GM23338 (cell line): ENCODE data around the gene MAP3K5. TPM values are rescaled to one million over a fixed set of nuclear protein-coding genes. Genes with fewer than 3 reads are reported as not detected.

Experiments
- ATAC-seq: fragments of 200-7000 bp; cut with Tn5 transposase; 3 replicates; pipeline ENCODE4 v1.9.1; 2020
- DNase-seq: peaks from one replicate; pipeline ENCODE4 v3.0.0-alpha.2; 2015; ENCODE audit warnings: low spot score
- H2AFZ ChIP-seq: fragments of 200-600 bp; sonication (generic); 2 replicates; pipeline ENCODE4 v1.8.0; 2016; ENCODE audit warnings: antibody characterized with exemption, mild to moderate bottlenecking, moderate library complexity
- H3F3A ChIP-seq: fragments of 200-600 bp; sonication (generic); replicated peaks from 2 replicates; pipeline ENCODE4 v1.8.0; 2017; ENCODE audit warnings: antibody characterized with exemption, mixed run types, low read depth
- H3K27ac ChIP-seq: fragments of 200-600 bp; sonication (generic); 2 replicates; pipeline ENCODE4 v1.6.1; 2016; ENCODE audit warnings: low read depth
- H3K27me3 ChIP-seq: fragments of 200-600 bp; sonication (generic); 2 replicates; pipeline ENCODE4 v1.8.0; 2016; ENCODE audit warnings: mild to moderate bottlenecking, mixed run types, moderate library complexity; ENCODE audit not compliant: insufficient read depth
- H3K36me3 ChIP-seq: fragments of 200-600 bp; sonication (generic); 2 replicates; pipeline ENCODE4 v1.8.0; 2016; ENCODE audit warnings: mild to moderate bottlenecking; ENCODE audit not compliant: insufficient read depth
- H3K4me1 ChIP-seq: fragments of 200-600 bp; sonication (generic); 2 replicates; pipeline ENCODE4 v1.8.0; 2016; ENCODE audit warnings: mild to moderate bottlenecking, moderate library complexity; ENCODE audit not compliant: insufficient read depth
- H3K4me2 ChIP-seq: fragments of 200-600 bp; sonication (generic); 2 replicates; pipeline ENCODE4 v1.7.1; 2017; ENCODE audit warnings: mixed run types
- H3K4me3 ChIP-seq: fragments of 200-600 bp; sonication (generic); 2 replicates; pipeline ENCODE4 v1.6.1; 2016; ENCODE audit warnings: mixed run types
- H3K79me2 ChIP-seq: fragments of 200-600 bp; sonication (generic); replicated peaks from 2 replicates; pipeline ENCODE4 v1.8.0; 2017; ENCODE audit warnings: mild to moderate bottlenecking; ENCODE audit not compliant: insufficient read depth
- H3K9me2 ChIP-seq: fragments of 200-600 bp; sonication (generic); 2 replicates; pipeline ENCODE4 v1.8.0; 2017; ENCODE audit not compliant: insufficient read depth
- H4K20me1 ChIP-seq: fragments of 200-600 bp; sonication (generic); replicated peaks from 2 replicates; pipeline ENCODE4 v1.8.0; 2017; ENCODE audit warnings: mild to moderate bottlenecking; ENCODE audit not compliant: insufficient read depth
- H3K27ac Mint-ChIP-seq: 2 replicates; pipeline ENCODE4 v1.8.0; 2020; ENCODE audit warnings: inconsistent platforms, mild to moderate bottlenecking, moderate library complexity, mixed read lengths
- H3K27me3 Mint-ChIP-seq: 3 replicates; pipeline ENCODE4 v1.8.0; 2022; ENCODE audit warnings: low read depth, mild to moderate bottlenecking, moderate library complexity, mixed read lengths, inconsistent platforms; ENCODE audit not compliant: insufficient read depth, poor library complexity
- H3K36me3 Mint-ChIP-seq: 3 replicates; pipeline ENCODE4 v1.8.0; 2021; ENCODE audit warnings: low read depth, mild to moderate bottlenecking, inconsistent platforms, moderate library complexity, mixed read lengths
- H3K4me1 Mint-ChIP-seq: 3 replicates; pipeline ENCODE4 v1.8.0; 2020; ENCODE audit warnings: mild to moderate bottlenecking, inconsistent platforms, mixed read lengths
- H3K4me3 Mint-ChIP-seq: 3 replicates; pipeline ENCODE4 v1.8.0; 2021; ENCODE audit warnings: moderate library complexity, mild to moderate bottlenecking, inconsistent platforms, mixed read lengths
- H3K9me3 Mint-ChIP-seq: 3 replicates; pipeline ENCODE4 v1.8.0; 2020; ENCODE audit warnings: moderate library complexity, mild to moderate bottlenecking, inconsistent platforms, mixed read lengths
- CREB1 ChIP-seq: fragments of 250-450 bp; sonication (Bioruptor Pico); IDR thresholded peaks from 2 replicates; pipeline ENCODE4 v1.5.0; 2020; ENCODE audit warnings: low read depth, mild to moderate bottlenecking, moderate library complexity
- CTCF ChIP-seq, 2 experiments: fragments of 200-600 bp in 1 of 2; sonication (generic) in 1 of 2; conservative IDR thresholded peaks; 2 replicates each; pipeline versions ENCODE4 v1.5.1 to v1.6.1; 2016 to 2017; ENCODE audit warnings: antibody characterized with exemption in 2 of 2, low read depth in 2 of 2, mild to moderate bottlenecking in 2 of 2, moderate library complexity in 1 of 2
- EZH2 ChIP-seq: fragments of 200-600 bp; sonication (generic); IDR thresholded peaks from one replicate; pipeline ENCODE4 v1.8.0; 2017; ENCODE audit warnings: antibody characterized with exemption, mild to moderate bottlenecking, low read depth; ENCODE audit not compliant: unreplicated experiment
- EZH2phosphoT487 ChIP-seq: fragments of 200-600 bp; sonication (generic); IDR thresholded peaks from one replicate; pipeline ENCODE4 v1.8.1; 2018; ENCODE audit warnings: antibody characterized with exemption; ENCODE audit not compliant: unreplicated experiment
- JUNB ChIP-seq: IDR thresholded peaks from one replicate; pipeline ENCODE4 v1.6.1; 2016; ENCODE audit warnings: antibody characterized with exemption; ENCODE audit not compliant: unreplicated experiment
- NANOG ChIP-seq: IDR thresholded peaks from 2 replicates; pipeline ENCODE4 v1.6.1; 2016; ENCODE audit warnings: antibody characterized with exemption, borderline replicate concordance
- POLR2AphosphoS5 ChIP-seq: IDR thresholded peaks from 2 replicates; pipeline ENCODE4 v1.6.1; 2016; ENCODE audit warnings: antibody characterized with exemption, low read depth
- STAT1 ChIP-seq: IDR thresholded peaks from one replicate; pipeline ENCODE4 v1.6.1; 2016; ENCODE audit warnings: antibody characterized with exemption; ENCODE audit not compliant: unreplicated experiment
- ZNF114 ChIP-seq: fragments of 250-450 bp; sonication (Bioruptor Pico); IDR thresholded peaks from 2 replicates; pipeline ENCODE4 v1.5.0; 2020; ENCODE audit warnings: mild to moderate bottlenecking, moderate library complexity
- ZNF331 ChIP-seq: fragments of 250-450 bp; sonication (Bioruptor Pico); IDR thresholded peaks from 2 replicates; pipeline ENCODE4 v1.5.0; 2020; ENCODE audit warnings: low read depth, mild to moderate bottlenecking, moderate library complexity
- polyA plus RNA-seq: library from polyadenylated mRNA; unstranded; fragments of >200 nt; fragmentation: Nextera tagmentation; extraction: Ambion mirVana; gene quantifications from 2 replicates; pipeline ENCODE4 v1.2.1, GENCODE V29; 2016
- total RNA-seq: library from RNA; depleted of rRNA; stranded (reverse); fragments of >200 nt; shearing (Covaris generic); gene quantifications from 2 replicates; pipeline ENCODE4 v1.2.3, GENCODE V29; 2014
- TF ChIP-seq, protein P1 (sequence below): IDR thresholded peaks from one replicate; pipeline ENCODE4 v1.6.1; 2018; ENCODE audit warnings: antibody characterized with exemption; ENCODE audit not compliant: unreplicated experiment
- TF ChIP-seq, protein P2 (sequence below): IDR thresholded peaks from 2 replicates; pipeline ENCODE4 v1.6.1; 2016; ENCODE audit warnings: antibody characterized with exemption
- TF ChIP-seq, protein P3 (sequence below): fragments of 250-450 bp; sonication (Bioruptor Pico); IDR thresholded peaks from 2 replicates; pipeline ENCODE4 v1.5.0; 2020; ENCODE audit warnings: mild to moderate bottlenecking, moderate library complexity

Gene MAP3K5
- total and polyA plus RNA-seq, 2 experiments from 2014 or later: 0.76 to 2.8 TPM

DNA sequence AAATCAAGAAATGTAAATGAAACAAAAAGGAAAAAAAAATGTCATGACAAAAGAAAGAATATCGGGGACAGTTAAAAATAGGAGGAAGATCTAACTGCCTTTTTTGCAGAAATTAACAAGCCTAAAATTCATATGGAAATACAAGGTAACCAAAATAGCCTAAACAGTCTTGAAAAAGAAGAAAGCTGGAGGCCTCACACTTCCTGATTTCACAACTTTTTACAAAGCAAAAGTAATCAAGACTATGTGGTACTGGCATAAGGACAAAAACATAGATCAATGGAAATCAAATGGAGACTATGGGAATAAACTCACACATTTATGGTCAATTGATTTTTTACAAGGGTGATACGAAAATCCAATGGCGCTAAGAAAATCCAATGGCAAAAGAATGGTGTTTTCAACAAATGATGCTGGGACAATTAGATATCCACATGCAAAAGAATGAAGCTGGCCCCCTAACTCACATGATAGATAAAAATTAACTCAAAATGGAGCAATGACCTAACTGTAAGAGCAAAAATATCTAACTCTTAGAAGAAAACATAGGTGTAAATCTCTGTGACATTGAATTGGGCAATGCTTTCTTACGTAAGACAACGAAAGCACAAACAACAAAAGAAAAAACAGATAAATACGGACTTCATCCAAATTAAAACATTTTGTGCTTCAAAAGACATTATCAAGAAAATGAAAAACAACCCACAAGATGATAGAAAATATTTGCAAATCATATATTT, 24.5 kb downstream of the MAP3K5 start:
- H3K4me3 Mint-ChIP-seq: no peak overlapping the region
- H3K4me1 Mint-ChIP-seq: peaks cover 6% of the 10 kb centered on the region; the same call in 1 of the 3 replicates
- no peak overlapping the region for H3K4me2 ChIP-seq
- no peaks in the 10 kb centered on the region for H3K27me3 ChIP-seq
- no peak overlapping the region for H3K4me3 ChIP-seq
- H3K4me1 ChIP-seq: peaks cover 6% of the 10 kb centered on the region; the same call in 1 of the 2 replicates
- H3K27ac ChIP-seq: no peak overlapping the region
- no peak overlapping the region for H2AFZ ChIP-seq
- H3K36me3 Mint-ChIP-seq: no peaks in the 10 kb centered on the region
- ATAC-seq (no peak), DNase-seq (no peak)
- H3F3A ChIP-seq: no peaks in the 10 kb centered on the region
- H3K9me3 Mint-ChIP-seq: no peaks in the 10 kb centered on the region
- H3K36me3 ChIP-seq: no peaks in the 10 kb centered on the region
- H4K20me1 ChIP-seq: no peaks in the 10 kb centered on the region
- TF ChIP-seq, protein P1, sequence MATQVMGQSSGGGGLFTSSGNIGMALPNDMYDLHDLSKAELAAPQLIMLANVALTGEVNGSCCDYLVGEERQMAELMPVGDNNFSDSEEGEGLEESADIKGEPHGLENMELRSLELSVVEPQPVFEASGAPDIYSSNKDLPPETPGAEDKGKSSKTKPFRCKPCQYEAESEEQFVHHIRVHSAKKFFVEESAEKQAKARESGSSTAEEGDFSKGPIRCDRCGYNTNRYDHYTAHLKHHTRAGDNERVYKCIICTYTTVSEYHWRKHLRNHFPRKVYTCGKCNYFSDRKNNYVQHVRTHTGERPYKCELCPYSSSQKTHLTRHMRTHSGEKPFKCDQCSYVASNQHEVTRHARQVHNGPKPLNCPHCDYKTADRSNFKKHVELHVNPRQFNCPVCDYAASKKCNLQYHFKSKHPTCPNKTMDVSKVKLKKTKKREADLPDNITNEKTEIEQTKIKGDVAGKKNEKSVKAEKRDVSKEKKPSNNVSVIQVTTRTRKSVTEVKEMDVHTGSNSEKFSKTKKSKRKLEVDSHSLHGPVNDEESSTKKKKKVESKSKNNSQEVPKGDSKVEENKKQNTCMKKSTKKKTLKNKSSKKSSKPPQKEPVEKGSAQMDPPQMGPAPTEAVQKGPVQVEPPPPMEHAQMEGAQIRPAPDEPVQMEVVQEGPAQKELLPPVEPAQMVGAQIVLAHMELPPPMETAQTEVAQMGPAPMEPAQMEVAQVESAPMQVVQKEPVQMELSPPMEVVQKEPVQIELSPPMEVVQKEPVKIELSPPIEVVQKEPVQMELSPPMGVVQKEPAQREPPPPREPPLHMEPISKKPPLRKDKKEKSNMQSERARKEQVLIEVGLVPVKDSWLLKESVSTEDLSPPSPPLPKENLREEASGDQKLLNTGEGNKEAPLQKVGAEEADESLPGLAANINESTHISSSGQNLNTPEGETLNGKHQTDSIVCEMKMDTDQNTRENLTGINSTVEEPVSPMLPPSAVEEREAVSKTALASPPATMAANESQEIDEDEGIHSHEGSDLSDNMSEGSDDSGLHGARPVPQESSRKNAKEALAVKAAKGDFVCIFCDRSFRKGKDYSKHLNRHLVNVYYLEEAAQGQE: no peak
- TF ChIP-seq CTCF (conservative IDR thresholded peaks at IDR 0.05; ENCODE audit: low read depth in 2 of 2) (no peak), POLR2AphosphoS5 (no peak), EZH2 (no peak), NANOG (no peak), JUNB (no peak), EZH2phosphoT487 (no peak), ZNF114 (CRISPR knock-in tag) (no peak), ZNF331 (CRISPR knock-in tag) (no peak), CREB1 (CRISPR knock-in tag) (no peak), STAT1 (no peak)
- TF ChIP-seq, protein P2, sequence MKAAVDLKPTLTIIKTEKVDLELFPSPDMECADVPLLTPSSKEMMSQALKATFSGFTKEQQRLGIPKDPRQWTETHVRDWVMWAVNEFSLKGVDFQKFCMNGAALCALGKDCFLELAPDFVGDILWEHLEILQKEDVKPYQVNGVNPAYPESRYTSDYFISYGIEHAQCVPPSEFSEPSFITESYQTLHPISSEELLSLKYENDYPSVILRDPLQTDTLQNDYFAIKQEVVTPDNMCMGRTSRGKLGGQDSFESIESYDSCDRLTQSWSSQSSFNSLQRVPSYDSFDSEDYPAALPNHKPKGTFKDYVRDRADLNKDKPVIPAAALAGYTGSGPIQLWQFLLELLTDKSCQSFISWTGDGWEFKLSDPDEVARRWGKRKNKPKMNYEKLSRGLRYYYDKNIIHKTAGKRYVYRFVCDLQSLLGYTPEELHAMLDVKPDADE: no peak
- TF ChIP-seq, protein P3, sequence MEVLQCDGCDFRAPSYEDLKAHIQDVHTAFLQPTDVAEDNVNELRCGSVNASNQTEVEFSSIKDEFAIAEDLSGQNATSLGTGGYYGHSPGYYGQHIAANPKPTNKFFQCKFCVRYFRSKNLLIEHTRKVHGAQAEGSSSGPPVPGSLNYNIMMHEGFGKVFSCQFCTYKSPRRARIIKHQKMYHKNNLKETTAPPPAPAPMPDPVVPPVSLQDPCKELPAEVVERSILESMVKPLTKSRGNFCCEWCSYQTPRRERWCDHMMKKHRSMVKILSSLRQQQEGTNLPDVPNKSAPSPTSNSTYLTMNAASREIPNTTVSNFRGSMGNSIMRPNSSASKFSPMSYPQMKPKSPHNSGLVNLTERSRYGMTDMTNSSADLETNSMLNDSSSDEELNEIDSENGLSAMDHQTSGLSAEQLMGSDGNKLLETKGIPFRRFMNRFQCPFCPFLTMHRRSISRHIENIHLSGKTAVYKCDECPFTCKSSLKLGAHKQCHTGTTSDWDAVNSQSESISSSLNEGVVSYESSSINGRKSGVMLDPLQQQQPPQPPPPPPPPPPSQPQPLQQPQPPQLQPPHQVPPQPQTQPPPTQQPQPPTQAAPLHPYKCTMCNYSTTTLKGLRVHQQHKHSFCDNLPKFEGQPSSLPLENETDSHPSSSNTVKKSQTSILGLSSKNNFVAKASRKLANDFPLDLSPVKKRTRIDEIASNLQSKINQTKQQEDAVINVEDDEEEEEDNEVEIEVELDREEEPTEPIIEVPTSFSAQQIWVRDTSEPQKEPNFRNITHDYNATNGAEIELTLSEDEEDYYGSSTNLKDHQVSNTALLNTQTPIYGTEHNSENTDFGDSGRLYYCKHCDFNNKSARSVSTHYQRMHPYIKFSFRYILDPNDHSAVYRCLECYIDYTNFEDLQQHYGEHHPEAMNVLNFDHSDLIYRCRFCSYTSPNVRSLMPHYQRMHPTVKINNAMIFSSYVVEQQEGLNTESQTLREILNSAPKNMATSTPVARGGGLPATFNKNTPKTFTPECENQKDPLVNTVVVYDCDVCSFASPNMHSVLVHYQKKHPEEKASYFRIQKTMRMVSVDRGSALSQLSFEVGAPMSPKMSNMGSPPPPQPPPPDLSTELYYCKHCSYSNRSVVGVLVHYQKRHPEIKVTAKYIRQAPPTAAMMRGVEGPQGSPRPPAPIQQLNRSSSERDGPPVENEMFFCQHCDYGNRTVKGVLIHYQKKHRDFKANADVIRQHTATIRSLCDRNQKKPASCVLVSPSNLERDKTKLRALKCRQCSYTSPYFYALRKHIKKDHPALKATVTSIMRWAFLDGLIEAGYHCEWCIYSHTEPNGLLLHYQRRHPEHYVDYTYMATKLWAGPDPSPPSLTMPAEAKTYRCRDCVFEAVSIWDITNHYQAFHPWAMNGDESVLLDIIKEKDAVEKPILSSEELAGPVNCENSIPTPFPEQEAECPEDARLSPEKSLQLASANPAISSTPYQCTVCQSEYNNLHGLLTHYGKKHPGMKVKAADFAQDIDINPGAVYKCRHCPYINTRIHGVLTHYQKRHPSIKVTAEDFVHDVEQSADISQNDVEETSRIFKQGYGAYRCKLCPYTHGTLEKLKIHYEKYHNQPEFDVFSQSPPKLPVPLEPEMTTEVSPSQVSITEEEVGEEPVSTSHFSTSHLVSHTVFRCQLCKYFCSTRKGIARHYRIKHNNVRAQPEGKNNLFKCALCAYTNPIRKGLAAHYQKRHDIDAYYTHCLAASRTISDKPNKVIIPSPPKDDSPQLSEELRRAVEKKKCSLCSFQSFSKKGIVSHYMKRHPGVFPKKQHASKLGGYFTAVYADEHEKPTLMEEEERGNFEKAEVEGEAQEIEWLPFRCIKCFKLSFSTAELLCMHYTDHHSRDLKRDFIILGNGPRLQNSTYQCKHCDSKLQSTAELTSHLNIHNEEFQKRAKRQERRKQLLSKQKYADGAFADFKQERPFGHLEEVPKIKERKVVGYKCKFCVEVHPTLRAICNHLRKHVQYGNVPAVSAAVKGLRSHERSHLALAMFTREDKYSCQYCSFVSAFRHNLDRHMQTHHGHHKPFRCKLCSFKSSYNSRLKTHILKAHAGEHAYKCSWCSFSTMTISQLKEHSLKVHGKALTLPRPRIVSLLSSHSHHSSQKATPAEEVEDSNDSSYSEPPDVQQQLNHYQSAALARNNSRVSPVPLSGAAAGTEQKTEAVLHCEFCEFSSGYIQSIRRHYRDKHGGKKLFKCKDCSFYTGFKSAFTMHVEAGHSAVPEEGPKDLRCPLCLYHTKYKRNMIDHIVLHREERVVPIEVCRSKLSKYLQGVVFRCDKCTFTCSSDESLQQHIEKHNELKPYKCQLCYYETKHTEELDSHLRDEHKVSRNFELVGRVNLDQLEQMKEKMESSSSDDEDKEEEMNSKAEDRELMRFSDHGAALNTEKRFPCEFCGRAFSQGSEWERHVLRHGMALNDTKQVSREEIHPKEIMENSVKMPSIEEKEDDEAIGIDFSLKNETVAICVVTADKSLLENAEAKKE (CRISPR knock-in tag): no peak
- no peaks in the 10 kb centered on the region for H3K79me2 ChIP-seq
- no peaks in the 10 kb centered on the region for H3K27me3 Mint-ChIP-seq
- H3K9me2 ChIP-seq: no peaks in the 10 kb centered on the region
- H3K27ac Mint-ChIP-seq: no peak overlapping the region
